HG03571 (cell line): ENCODE data around the gene GOLGA1.
"Not testable (repeated sequence)": the region's sequence is repeated elsewhere in the genome, so short reads cannot be mapped to it uniquely, and the experiment has no call there.

Source experiments
- ATAC-seq: cut with Tn5 transposase; IDR thresholded peaks from one replicate; pipeline ENCODE4 v1.9.1; 2021; ENCODE audit not compliant: unreplicated experiment

The GOLGA1 gene

DNA sequence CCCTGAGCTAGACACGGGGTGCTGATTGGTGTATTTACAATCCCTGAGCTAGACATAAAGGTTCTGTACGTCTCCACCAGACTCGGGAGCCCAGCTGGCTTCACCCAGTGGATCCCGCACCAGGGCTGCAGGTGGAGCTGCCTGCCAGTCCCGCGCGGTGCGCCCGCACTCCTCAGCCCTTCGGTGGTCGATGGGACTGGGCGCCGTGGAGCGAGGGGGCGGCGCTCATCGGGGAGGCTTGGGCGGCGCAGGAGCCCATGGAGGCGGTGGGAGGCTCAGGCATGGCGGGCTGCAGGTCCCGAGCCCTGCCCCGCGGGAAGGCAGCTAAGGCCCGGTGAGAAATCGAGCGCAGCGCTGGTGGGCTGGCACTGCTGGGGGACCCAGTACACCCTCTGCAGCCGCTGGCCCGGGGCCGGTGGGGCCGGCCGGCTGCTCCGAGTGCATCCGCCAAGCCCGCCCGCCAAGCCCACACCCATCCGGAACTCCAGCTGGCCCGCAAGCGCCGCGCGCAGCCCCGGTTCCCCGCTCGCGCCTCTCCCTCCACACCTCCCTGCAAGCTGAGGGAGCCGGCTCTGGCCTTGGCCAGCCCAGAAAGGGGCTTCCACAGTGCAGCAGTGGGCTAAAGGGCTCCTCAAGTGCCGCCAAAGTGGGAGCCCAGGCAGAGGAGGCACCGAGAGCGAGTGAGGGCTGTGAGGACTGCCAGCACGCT is 102.2 kb downstream of the GOLGA1 start:
- not testable (repeated sequence) for ATAC-seq

- not testable (repeated sequence) for ATAC-seq
Observed at GRCh38 chr9:124838132-124838531, 102.8 kb downstream of the GOLGA1 start.

DNA sequence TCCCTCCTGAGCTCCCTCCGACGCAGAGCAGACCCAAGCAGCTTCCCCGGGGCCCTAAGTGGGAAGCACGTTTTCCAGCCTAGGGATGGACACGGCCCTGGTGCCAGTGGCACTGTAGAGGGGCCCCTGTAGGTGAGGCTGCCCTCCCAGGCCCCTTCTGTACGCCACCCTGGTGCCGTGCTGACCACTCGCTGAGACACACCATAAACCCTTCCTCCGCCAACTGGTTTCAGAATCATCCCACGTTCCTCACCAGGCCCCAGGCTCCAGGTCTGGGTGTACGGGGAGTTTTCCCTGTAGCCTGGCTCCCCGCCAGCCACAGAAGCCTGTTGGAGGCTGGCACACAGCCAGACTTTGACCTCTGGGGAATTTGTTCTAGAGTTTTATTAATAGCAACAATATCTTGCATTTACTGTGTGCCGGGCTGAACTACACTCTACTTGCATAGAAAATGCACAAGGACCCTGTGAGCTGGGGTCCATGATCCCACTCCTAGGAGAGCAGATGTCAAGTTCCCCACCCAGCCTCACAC is 105.8 kb downstream of the GOLGA1 start:
- no peak for ATAC-seq

DNA sequence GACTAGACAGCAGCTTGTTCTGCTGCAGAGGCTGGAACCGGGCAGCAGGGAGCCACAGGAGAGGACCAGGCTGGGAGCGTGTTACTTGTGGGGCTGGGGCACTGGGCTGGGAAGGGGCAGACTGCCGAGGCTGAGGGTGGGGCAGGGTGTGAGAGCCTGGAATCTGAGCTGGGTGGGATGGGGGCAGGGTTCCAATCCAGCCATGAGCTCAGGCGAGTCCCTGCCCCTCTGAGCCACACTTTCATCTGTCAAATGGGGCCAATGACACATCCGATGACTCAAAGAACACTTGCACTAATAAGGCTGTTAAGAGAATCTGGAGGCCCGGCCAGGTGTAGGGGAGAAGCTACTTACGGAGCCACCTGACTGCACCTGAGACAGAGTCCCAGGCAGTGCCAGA is 106.3 kb downstream of the GOLGA1 start:
- no peak for ATAC-seq

DNA sequence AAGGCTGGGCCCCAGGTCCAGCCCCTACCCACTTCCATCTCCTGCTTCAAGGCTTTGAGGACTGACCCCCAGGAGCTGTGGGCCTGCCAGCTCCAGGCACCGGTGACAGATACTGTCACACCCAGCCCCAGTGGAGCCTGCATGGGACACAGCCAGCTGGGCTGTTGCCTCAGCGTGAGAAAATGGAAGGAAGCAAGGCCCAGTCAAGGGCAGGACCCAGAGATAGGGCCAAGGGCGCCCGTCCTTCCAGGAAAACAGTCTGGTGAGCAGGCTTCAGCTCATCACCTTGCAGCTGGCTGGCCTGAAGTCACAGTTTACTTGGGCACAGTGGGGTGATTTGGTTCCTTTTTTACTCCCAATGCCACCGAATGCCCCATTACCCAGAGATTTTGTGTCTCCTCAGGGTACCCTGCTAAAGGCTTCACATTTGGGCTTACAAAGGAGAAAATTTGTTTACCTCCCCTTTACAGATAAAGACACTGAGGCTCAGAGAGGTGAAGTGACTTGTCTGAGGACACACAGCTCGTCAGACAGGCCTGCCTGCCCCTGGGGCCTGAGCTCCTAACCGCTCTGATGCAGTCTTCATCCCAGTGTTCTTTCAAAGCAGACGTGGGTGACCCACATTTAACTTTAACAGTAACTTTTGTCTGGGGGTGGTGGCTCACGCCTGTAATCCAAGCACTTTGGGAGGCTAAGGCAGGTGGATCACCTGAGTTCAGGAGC is 109.1 kb downstream of the GOLGA1 start:
- ATAC-seq, result no peak

GRCh38 chr9:124830593-124830992 is 110.3 kb downstream of the GOLGA1 start:
- ATAC-seq, result no peak

DNA sequence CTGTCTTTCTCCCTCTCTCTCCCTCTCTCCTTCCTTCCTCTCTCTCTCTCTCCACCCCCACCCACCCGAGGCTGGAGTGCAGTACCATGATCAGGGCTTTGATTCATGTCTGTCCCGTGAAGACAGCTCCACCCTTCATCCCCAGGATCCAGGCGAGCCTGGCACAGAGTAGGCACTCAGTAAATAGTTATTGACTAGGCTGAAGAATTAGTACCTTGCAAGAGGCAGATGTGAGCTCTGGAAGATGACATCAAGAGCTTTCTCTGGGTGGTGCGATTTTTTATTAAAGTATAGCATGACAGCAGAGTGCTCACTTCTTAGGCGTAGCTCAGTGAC is 111.6 kb downstream of the GOLGA1 start:
- no peak for ATAC-seq

GRCh38 chr9:124828489-124829333 is 112.2 kb downstream of the GOLGA1 start:
- ATAC-seq, result no peak
